ENCODE data around the gene TLE4. TPM values are rescaled to one million over a fixed set of nuclear protein-coding genes. Genes with fewer than 3 reads are reported as not detected.

TLE4 gene
- total and polyA plus RNA-seq, 10 of the 15 experiments (the other 5 are each of a cell fraction or from before 2014, with no cell fraction given) = 5.3 to 53.3 (median 23.3) TPM

GRCh38 chr9:79632705-79633104 lies 60.9 kb downstream of the TLE4 start:
- Histone ChIP-seq H4K20me1 (ENCODE audit: control insufficient read depth, insufficient read depth) (no peaks in the 10 kb centered on the region), H3K27ac (ENCODE audit: control insufficient read depth, insufficient read depth) (no peak overlapping the region), H3K27me3 (replicated peaks in 1 of 2; ENCODE audit: control insufficient read depth in 2 of 2, insufficient read depth in 2 of 2, low read length in 1 of 2) (no peaks in the 10 kb centered on the region), H3K36me3 (ENCODE audit: control insufficient read depth in 2 of 2, insufficient read depth in 2 of 2, low read length in 1 of 2) (peaks cover 0 to 5% of the 10 kb centered on the region in 2 experiments; a peak in 3 of 4 replicates), H3K9me3 (replicated peaks; ENCODE audit: control insufficient read depth, insufficient read depth, low read length) (no peaks in the 10 kb centered on the region), H3K79me2 (ENCODE audit: control insufficient read depth, insufficient read depth, low read length) (no peaks in the 10 kb centered on the region), H3K4me1 (ENCODE audit: control insufficient read depth, insufficient read depth, low read length) (peaks cover 8% of the 10 kb centered on the region), H3K4me2 (ENCODE audit: control insufficient read depth, insufficient read depth) (no peak overlapping the region), H3K9ac (ENCODE audit: control insufficient read depth, insufficient read depth, low read length) (no peak overlapping the region), H3K4me3 (no peak overlapping the region), H2AFZ (ENCODE audit: control insufficient read depth, low read depth, low read length) (no peak overlapping the region)
- DNase-seq (ENCODE audit: low read depth, low spot score) (no peak), FAIRE-seq (no peak), ATAC-seq (no peak)
- CTCF ChIA-PET = interaction anchor here (0.5 to 2.6 kb wide), 7 partner anchors 8 to 61 kb away, joined by 3 to 11 read pairs (median 3); partner anchors contain the start of gene TLE4
- POLR2A ChIA-PET = interaction anchor here (0.6 to 2.0 kb wide), 5 partner anchors 9 to 61 kb away, joined by 3 to 6 read pairs (median 3); partner anchors contain the start of gene TLE4
- in situ Hi-C loops (cut with MboI) (no loop called here), intact Hi-C loops (cut with micrococcal nuclease; ENCODE audit: unreplicated experiment) (no loop called here)
- WGBS (ENCODE audit: insufficient coverage, insufficient replicate concordance, low lambda C conversion rate, missing lambda C conversion rate) = 91% methylated on average over 1 of the region's 1 CpG
- RAD21 ChIA-PET (ENCODE audit: unreplicated experiment) = interaction anchor here (0.7 to 1.3 kb wide), 5 partner anchors 8 to 65 kb away, joined by 3 to 8 read pairs (median 4); partner anchors contain the start of gene TLE4
- no TSS peak for BruUV-seq (replicated peaks)
- no peak for TF ChIP-seq YBX1 (IDR thresholded peaks at IDR 0.05)
- SMC1A ChIA-PET (ENCODE audit: uncharacterized antibody, unreplicated experiment) = interaction anchor here (0.8 to 2.0 kb wide), 20 partner anchors 8 to 70 kb away, joined by 3 to 12 read pairs (median 4); partner anchors contain the start of gene TLE4

GRCh38 chr9:79633558-79633957 lies 61.8 kb downstream of the TLE4 start:
- intact Hi-C loops (cut with micrococcal nuclease; ENCODE audit: unreplicated experiment) (no loop called here), in situ Hi-C loops (cut with MboI) (no loop called here)
- DNase-seq (ENCODE audit: low read depth, low spot score) (no peak), FAIRE-seq (no peak), ATAC-seq (no peak)
- ChIA-PET RAD21 (ENCODE audit: unreplicated experiment) (interaction anchor here (1.2 kb wide), 1 partner anchor 9 kb away, joined by 7 read pairs; no protein-coding TSS in a partner anchor), SMC1A (ENCODE audit: uncharacterized antibody, unreplicated experiment) (interaction anchor here (0.7 to 2.0 kb wide), 11 partner anchors 10 to 175 kb away, joined by 3 to 9 read pairs (median 3); no protein-coding TSS in a partner anchor), CTCF (interaction anchor here (1.2 to 2.6 kb wide), 2 partner anchors 9 to 14 kb away, joined by 4 to 11 read pairs; no protein-coding TSS in a partner anchor), POLR2A (interaction anchor here (2.0 kb wide), 1 partner anchor 62 kb away, joined by 6 read pairs; the partner anchor contains the start of gene TLE4)
- no peak overlapping the region for H3K27ac ChIP-seq (ENCODE audit: control insufficient read depth, insufficient read depth)
- H3K79me2 ChIP-seq (ENCODE audit: control insufficient read depth, insufficient read depth, low read length) = no peaks in the 10 kb centered on the region
- no TSS peak for BruUV-seq (replicated peaks)
- no peak overlapping the region for H3K4me3 ChIP-seq
- 75% methylated on average over 3 of the region's 3 CpGs for WGBS (ENCODE audit: insufficient coverage, insufficient replicate concordance, low lambda C conversion rate, missing lambda C conversion rate)
- peaks cover 8% of the 10 kb centered on the region for H3K4me1 ChIP-seq (ENCODE audit: control insufficient read depth, insufficient read depth, low read length)
- H3K9me3 ChIP-seq (replicated peaks; ENCODE audit: control insufficient read depth, insufficient read depth, low read length) = no peaks in the 10 kb centered on the region
- H3K36me3 ChIP-seq (ENCODE audit: control insufficient read depth in 2 of 2, insufficient read depth in 2 of 2, low read length in 1 of 2) = peaks cover 0 to 5% of the 10 kb centered on the region in 2 experiments; a peak in 3 of 4 replicates
- no peak overlapping the region for H3K4me2 ChIP-seq (ENCODE audit: control insufficient read depth, insufficient read depth)
- H3K9ac ChIP-seq (ENCODE audit: control insufficient read depth, insufficient read depth, low read length) = no peak overlapping the region
- H3K27me3 ChIP-seq (replicated peaks in 1 of 2; ENCODE audit: control insufficient read depth in 2 of 2, insufficient read depth in 2 of 2, low read length in 1 of 2) = no peaks in the 10 kb centered on the region
- no peak overlapping the region for H2AFZ ChIP-seq (ENCODE audit: control insufficient read depth, low read depth, low read length)
- no peaks in the 10 kb centered on the region for H4K20me1 ChIP-seq (ENCODE audit: control insufficient read depth, insufficient read depth)
- TF ChIP-seq CEBPB (IDR thresholded peaks at IDR 0.05; ENCODE audit: borderline replicate concordance in 1 of 2, low read depth in 2 of 2, low read length in 2 of 2) = no peak
- TF ChIP-seq, protein P1, sequence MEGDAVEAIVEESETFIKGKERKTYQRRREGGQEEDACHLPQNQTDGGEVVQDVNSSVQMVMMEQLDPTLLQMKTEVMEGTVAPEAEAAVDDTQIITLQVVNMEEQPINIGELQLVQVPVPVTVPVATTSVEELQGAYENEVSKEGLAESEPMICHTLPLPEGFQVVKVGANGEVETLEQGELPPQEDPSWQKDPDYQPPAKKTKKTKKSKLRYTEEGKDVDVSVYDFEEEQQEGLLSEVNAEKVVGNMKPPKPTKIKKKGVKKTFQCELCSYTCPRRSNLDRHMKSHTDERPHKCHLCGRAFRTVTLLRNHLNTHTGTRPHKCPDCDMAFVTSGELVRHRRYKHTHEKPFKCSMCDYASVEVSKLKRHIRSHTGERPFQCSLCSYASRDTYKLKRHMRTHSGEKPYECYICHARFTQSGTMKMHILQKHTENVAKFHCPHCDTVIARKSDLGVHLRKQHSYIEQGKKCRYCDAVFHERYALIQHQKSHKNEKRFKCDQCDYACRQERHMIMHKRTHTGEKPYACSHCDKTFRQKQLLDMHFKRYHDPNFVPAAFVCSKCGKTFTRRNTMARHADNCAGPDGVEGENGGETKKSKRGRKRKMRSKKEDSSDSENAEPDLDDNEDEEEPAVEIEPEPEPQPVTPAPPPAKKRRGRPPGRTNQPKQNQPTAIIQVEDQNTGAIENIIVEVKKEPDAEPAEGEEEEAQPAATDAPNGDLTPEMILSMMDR (IDR thresholded peaks at IDR 0.05 in 2 of 3, conservative IDR thresholded peaks at IDR 0.05 in 1 of 3; ENCODE audit: control insufficient read depth in 2 of 3, extremely low read depth in 1 of 3, insufficient read depth in 1 of 3, low read depth in 3 of 3, low read length in 3 of 3) = no peak
- TF ChIP-seq POU2F2 (IDR thresholded peaks at IDR 0.05; ENCODE audit: borderline replicate concordance, low read depth, low read length) = no peak
- no peak for TF ChIP-seq NBN (IDR thresholded peaks at IDR 0.05)
- TF ChIP-seq, protein P2, sequence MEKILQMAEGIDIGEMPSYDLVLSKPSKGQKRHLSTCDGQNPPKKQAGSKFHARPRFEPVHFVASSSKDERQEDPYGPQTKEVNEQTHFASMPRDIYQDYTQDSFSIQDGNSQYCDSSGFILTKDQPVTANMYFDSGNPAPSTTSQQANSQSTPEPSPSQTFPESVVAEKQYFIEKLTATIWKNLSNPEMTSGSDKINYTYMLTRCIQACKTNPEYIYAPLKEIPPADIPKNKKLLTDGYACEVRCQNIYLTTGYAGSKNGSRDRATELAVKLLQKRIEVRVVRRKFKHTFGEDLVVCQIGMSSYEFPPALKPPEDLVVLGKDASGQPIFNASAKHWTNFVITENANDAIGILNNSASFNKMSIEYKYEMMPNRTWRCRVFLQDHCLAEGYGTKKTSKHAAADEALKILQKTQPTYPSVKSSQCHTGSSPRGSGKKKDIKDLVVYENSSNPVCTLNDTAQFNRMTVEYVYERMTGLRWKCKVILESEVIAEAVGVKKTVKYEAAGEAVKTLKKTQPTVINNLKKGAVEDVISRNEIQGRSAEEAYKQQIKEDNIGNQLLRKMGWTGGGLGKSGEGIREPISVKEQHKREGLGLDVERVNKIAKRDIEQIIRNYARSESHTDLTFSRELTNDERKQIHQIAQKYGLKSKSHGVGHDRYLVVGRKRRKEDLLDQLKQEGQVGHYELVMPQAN (conservative IDR thresholded peaks at IDR 0.05) = no peak
- TF ChIP-seq YBX1 (IDR thresholded peaks at IDR 0.05) = no peak
- no peak for TF ChIP-seq ZNF622 (IDR thresholded peaks at IDR 0.05)
- TF ChIP-seq NFYA (IDR thresholded peaks at IDR 0.05; ENCODE audit: borderline replicate concordance, low read depth, low read length) = no peak
- no peak for TF ChIP-seq HDAC2 (IDR thresholded peaks at IDR 0.05)
- no peak for TF ChIP-seq PML (IDR thresholded peaks at IDR 0.05; ENCODE audit: low read length)
- no peak for TF ChIP-seq DPF2 (IDR thresholded peaks at IDR 0.05)
- no peak for TF ChIP-seq NFYB (IDR thresholded peaks at IDR 0.05; ENCODE audit: insufficient read depth, low read depth, low read length)
